Measurements from ENCODE around the gene PTDSS2.
"Not testable (repeated sequence)": the region's sequence is repeated elsewhere in the genome, so short reads cannot be mapped to it uniquely, and the experiment has no call there.

The PTDSS2 gene

DNA sequence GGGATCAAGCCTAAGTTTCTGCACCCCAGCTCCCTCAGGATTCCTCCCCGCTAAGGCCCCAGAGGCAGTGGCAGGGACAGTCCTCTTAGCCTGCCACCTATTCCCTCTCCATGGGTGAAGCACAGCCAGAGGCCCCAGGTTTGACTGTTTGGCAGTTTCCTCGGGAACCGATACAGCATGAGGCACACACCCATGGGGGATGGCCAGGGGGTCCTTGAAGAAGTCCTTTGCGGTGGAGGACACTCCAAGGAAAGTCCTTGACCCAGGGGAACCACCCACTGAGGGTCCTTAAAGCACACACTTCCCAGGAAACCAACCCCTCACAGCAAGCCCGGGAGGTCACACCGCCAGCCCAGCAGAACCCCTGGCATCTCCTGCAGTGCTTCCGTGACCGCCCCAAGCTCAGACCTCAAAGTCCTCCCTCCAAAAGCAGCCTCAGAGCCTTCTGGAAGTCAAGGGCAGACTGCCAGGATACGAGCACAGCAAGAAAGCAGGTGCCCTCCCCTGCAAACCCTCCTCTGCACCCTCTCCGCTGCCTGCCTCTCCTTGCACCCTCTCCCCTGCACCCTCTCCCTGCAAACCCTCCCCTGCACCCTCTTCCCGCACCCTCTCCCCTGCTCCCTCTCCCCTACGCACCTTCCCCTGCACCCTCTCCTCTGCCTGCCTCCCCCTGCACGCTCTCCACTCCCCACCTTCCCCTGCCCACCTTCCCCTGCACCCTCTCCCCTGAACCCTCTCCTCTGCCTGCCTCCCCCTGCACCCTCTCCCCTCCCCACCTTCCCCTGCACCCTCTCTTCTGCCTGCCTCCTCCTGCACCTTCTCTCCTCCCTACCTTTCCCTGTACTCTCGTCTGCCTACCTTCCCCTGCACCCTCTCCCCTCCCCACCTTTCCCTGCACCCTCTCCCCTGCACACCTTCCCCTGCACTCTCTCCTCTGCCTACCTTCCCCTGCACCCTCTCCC lies 36.7 kb upstream of the PTDSS2 start:
- no peak for DNase-seq (ENCODE audit: low read depth in 4 of 4, low spot score in 1 of 4)

GRCh38 chr11:414318-414857 lies 35.7 kb upstream of the PTDSS2 start:
- DNase-seq (ENCODE audit: low read depth in 4 of 4, low spot score in 1 of 4) = no peak

- DNase-seq (ENCODE audit: low read depth in 4 of 4, low spot score in 1 of 4) = no peak
These were observed 34.4 kb upstream of the PTDSS2 start for GRCh38 chr11:415640-416041.

GRCh38 chr11:416051-416756 lies 33.9 kb upstream of the PTDSS2 start:
- DNase-seq (ENCODE audit: low read depth in 4 of 4, low spot score in 1 of 4) = no peak

DNA sequence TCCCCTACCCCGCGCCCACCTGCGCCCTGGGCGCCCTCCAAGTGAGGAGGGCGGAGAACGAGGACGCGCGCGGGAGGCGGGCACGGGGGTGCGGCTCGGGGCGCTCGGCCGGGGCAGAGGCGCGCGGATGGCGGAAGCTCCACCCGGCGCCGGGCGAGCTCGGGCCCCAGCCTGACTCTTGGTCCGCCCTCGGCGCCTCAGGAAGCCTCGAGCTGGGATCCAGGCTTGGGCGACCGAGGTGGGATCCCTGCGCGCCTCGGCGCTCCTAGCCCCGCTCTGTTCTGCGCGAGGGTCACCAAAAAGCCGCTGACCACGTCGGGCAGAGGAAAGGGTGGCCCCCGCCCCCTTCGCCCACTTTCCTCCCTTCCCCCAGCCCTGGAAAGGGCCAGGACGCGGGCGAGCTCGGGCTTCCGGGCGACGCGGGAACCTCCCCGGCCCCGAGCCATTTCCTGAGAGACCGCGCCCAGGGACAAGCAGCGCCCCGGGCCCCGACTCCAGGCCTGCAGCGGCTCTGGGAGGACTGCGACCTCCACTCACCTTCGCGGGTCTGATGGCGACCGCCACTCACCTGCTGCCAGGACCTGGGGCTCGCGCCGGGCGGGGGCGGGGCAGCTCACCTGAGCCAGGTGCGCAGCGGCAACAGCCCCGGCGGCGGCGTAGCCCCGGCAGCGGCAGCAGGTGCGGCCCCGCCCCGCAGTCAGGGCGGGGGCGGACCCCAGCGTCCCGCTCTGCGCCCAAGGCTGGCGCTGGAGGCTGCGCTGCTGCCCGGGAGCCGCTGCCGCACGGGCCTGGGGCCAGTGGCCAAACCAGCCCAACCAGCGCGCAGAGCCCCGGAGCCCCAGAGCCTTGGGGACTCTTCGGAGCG lies 33.1 kb upstream of the PTDSS2 start:
- no peak for DNase-seq (ENCODE audit: low read depth in 4 of 4, low spot score in 1 of 4)

DNA sequence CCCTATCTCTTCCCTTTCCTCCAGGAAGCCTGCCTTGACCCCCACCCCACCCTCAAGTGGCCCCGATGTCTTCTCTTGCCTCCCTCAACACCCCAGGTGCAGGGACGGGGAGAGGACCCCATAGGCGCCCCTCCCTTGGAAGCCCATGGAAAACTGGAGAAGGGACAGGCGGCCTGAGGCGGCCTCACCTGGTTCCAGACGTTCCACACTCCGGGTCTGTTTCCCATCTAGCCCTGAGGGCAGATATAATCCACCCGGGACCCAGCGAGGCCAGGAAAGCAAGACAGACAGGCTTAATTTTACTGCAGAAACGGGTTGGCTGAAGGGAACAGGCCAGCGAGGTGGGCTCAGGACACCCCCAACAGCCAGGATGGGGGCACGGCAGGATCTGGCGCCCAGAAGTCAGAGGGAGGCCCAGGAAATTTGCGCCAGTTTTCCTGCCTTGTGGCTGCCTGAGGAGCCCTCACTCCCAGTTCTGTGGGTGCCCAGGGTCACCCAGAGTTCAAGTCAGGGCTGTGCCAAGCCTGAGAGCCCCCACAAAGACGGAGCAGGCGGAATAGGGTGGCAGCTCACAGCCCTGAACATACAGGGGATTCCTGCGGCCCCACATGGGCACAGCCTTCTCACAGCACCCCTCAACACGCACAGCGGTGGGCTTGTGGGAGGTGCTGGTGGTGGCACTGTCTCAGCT lies 32.3 kb upstream of the PTDSS2 start:
- no peak for DNase-seq (ENCODE audit: low read depth in 4 of 4, low spot score in 1 of 4)

- no peak for DNase-seq (ENCODE audit: low read depth in 4 of 4, low spot score in 1 of 4)
These were observed 31.5 kb upstream of the PTDSS2 start for GRCh38 chr11:418343-419247.

DNA sequence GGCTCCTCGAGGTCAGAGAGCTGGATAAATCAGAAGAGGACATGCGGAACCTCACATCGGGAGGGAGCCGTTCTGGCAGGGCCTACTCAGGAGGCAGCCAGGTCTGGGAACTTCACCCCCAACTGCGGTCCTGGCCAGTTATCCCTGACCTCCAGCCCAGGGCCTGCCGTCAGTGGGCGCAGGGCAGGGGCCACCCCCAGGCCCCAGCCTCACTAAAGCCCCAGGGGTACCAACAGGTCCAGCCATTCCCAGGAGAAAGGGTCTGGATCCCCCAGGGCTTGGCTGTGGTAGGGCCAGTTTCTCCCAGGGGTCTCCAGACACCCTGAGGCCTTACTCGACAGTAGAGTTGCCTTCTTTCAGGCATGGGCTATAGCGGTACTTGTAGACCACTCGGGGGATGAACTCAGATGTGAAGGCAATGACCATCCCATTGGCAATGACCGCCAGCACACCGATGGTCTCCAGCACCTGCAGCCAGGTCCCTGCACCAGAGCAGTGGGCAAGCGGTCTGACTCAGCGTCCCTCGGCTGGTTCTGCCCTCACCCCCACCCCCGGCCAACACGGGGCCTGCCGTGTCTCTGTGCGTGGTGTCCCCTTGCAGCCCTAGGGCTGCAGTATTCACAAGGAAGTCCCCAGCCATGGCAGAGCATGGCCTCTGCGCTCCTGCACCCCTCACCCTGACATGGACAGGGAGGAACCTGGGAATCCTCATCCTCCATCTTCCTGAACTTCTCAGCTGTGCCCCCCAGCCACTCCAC lies 30.7 kb upstream of the PTDSS2 start:
- DNase-seq (ENCODE audit: low read depth in 4 of 4, low spot score in 1 of 4) = no peak

- no peak for DNase-seq (ENCODE audit: low read depth in 4 of 4, low spot score in 1 of 4)
These were observed 29.8 kb upstream of the PTDSS2 start for GRCh38 chr11:420054-420910.

DNA sequence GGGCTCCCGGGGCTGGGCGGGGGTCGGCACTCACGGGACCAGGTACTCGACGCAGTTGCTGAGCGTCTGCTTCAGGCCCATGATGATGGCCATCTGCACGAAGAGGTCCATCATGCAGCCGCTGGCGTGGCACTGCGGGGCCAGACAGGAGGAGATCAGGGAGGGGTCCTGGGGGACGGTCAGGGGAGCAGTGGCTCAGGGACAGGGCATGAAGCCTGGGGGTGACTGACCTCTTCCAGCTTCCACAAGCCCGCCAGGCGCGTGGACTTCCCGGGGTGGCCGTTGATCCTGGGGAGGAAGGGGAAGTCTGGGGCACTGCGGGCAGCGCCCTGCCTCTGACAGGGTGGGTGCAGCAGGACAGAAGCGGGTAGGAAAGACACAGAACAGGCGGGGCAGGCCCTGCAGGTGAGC lies 29.2 kb upstream of the PTDSS2 start:
- no peak for DNase-seq (ENCODE audit: low read depth in 4 of 4, low spot score in 1 of 4)

DNA sequence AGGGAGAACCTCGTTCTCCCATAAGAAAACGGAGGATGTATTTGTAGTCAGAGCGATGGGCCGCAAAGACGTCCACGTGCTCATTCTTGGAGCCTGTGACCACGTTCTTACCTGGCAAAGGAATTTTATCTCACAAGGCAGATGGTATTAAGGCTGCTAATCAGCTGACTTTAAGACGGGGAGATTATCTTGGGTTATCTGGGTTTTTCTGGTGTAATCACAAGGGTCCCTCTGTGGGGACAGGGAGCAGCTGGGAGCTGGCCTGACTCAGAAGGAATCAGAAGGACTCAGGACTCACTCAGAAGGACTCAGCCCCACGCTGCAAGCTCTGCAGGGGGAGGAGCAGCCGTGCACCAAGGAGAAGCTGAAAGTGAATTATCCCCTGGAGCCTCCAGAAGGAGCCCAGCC lies 27.8 kb upstream of the PTDSS2 start:
- DNase-seq (ENCODE audit: low read depth in 4 of 4, low spot score in 1 of 4) = no peak

DNA sequence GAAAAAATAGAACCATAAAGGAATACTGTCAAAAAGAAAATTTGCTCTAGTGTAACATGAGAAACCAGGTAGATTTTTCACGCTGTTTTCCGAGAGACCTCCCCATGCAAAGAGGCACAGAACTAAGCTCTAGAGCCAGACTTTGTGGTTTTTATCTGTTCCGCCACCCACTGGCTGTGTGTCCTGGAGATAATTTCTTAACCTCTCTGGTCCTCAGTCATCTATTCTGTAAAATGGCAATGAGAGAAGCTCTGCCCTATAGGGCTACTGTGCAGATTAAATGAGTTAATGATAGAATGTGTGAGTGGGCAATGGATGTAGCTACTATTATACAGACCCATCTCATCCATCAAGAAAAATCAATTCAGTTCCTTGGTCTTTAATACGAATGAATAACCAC lies 25.8 kb upstream of the PTDSS2 start:
- no peak for DNase-seq (ENCODE audit: low read depth in 4 of 4, low spot score in 1 of 4)

DNA sequence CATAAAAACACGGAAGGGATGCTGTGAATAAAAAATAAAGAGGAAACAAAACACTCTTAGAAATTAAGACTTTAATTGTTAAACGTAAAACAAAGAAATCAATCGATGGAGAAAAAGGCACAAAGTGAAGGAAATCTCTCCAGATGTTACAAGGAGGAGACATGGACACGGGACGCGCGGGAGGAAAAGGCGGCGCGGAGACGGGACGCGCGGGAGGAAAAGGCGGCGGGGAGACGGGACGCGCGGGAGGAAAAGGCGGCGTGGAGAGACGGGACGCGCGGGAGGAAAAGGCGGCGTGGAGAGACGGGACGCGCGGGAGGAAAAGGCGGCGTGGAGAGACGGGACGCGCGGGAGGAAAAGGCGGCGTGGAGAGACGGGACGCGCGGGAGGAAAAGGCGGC lies 25.3 kb upstream of the PTDSS2 start:
- DNase-seq (ENCODE audit: low read depth in 4 of 4, low spot score in 1 of 4) = not testable (repeated sequence)

DNA sequence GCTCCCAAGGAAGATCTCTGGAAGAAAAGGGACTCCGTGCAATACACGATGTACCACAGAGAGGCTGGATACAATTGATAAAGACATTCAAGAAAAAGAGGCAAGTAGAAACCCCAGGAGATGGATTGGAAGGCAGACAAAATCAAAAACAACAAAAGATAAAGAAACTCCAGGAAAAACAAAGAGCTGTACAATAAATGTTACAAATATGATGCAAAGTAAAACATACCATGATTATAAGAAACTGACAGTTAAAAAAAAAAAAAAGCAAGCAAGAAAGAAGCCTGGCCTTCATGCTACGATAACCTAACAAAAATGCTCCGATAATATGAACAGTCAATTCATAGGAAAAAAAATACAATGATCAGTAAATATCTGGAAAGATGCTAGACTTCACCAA lies 24.8 kb upstream of the PTDSS2 start:
- no peak for DNase-seq (ENCODE audit: low read depth in 4 of 4, low spot score in 1 of 4)

- DNase-seq (ENCODE audit: low read depth in 4 of 4, low spot score in 1 of 4) = no peak
These were observed 23.2 kb upstream of the PTDSS2 start for GRCh38 chr11:426851-427250.

DNA sequence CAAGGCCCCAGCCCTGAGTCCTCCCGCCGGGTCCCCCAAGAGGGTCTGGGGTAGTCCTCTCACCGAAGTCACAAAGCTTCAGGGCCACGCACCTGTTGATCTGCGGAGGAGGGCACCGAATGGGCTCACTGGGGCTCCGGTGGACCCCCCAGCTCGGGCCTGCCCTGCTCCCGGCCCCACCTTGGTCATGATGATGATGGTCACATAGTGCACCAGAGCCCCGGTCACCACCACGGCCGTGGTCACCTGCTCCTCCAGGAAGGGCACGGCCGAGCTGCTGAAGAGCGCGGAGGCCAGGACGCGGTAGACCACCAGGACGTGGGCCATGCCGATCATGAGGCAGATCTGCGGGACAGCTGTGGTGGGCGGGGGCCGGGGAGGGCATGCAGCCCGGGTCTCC lies 21.8 kb upstream of the PTDSS2 start:
- no peak for DNase-seq (ENCODE audit: low read depth in 4 of 4, low spot score in 1 of 4)

- DNase-seq (ENCODE audit: low read depth in 4 of 4, low spot score in 1 of 4) = no peak
These were observed 20.7 kb upstream of the PTDSS2 start for GRCh38 chr11:429391-429790.

GRCh38 chr11:429931-430456 lies 20.1 kb upstream of the PTDSS2 start:
- DNase-seq (ENCODE audit: low read depth in 4 of 4, low spot score in 1 of 4) = no peak

All from stimulated activated CD4-positive, alpha-beta T cell treated with anti-CD3 and anti-CD28 coated beads, Interleukin-1b, Interleukin-23, amount 100 ng/mL, for 24 hours (primary cell).